Activated CD4-positive, alpha-beta T cell treated with anti-CD3 and anti-CD28 coated beads, Interleukin-2, amount 10 ng/mL, durations not matched to agents 24 days and 14 days (primary cell): ENCODE data around the gene SOS1. TPM values are rescaled to one million over a fixed set of nuclear protein-coding genes. Genes with fewer than 3 reads are reported as not detected.

Experiments used
- DNase-seq: peaks from one replicate; pipeline ENCODE4 v3.0.0; 2022
- H3K27ac Mint-ChIP-seq: one replicate; pipeline ENCODE4 v1.8.0; 2022; ENCODE audit warnings: mild to moderate bottlenecking, mixed read lengths
- H3K27me3 Mint-ChIP-seq: one replicate; pipeline ENCODE4 v1.8.0; 2022; ENCODE audit warnings: mixed read lengths
- H3K36me3 Mint-ChIP-seq: one replicate; pipeline ENCODE4 v1.8.0; 2022; ENCODE audit warnings: low read depth, mild to moderate bottlenecking, mixed read lengths
- H3K4me1 Mint-ChIP-seq: one replicate; pipeline ENCODE4 v1.8.0; 2021; ENCODE audit warnings: mixed read lengths
- H3K4me3 Mint-ChIP-seq: one replicate; pipeline ENCODE4 v1.8.0; 2022; ENCODE audit warnings: mild to moderate bottlenecking, moderate library complexity, mixed read lengths
- H3K9me3 Mint-ChIP-seq: one replicate; pipeline ENCODE4 v1.8.0; 2021; ENCODE audit warnings: mixed read lengths
- intact Hi-C: fragments of 100-400 bp; cut with micrococcal nuclease; formaldehyde crosslinking; loops from one replicate; pipeline ENCODE4 v1.15.1; 2023
- total RNA-seq: library from RNA; stranded (reverse); gene quantifications from 2 replicates; pipeline ENCODE4 v1.2.3, GENCODE V29; 2022

The SOS1 gene
- total RNA-seq, 1 donor from 2014 or later, result 74.5 TPM

DNA sequence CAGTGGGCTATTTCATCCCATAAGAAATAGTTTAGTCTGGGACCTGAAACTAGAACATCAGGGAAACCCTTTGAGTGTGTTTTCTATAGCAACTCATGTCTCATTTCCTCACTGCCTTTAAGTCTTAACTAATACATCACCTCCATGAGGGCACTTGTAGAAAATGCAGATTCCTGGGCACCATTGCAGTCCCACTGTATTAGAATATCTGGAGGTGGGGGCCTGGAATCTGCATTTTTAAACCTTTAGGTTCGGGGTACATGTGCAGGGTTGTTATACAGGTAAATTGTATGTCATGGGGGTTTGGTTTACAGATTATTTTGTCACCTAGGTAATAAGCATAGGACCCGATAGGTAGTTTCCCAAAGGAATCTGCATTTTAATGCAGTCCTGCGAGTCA, 143.8 kb downstream of the SOS1 start:
- Mint-ChIP-seq H3K36me3 (peaks cover 4% of the 10 kb centered on the region), H3K27me3 (no peaks in the 10 kb centered on the region), H3K27ac (no peak overlapping the region), H3K9me3 (no peaks in the 10 kb centered on the region), H3K4me3 (no peak overlapping the region), H3K4me1 (no peaks in the 10 kb centered on the region)
- no peak for DNase-seq
- intact Hi-C loops, result no loop called here

GRCh38 chr2:38975042-38975441, 145.8 kb downstream of the SOS1 start:
- Mint-ChIP-seq H3K27me3 (no peaks in the 10 kb centered on the region), H3K4me1 (no peaks in the 10 kb centered on the region), H3K9me3 (no peaks in the 10 kb centered on the region), H3K36me3 (peaks cover 4% of the 10 kb centered on the region), H3K4me3 (no peak overlapping the region), H3K27ac (no peak overlapping the region)
- no peak for DNase-seq
- intact Hi-C loops, result no loop called here

- H3K27me3 Mint-ChIP-seq, result no peaks in the 10 kb centered on the region
- no peaks in the 10 kb centered on the region for H3K4me1 Mint-ChIP-seq
- no peak for DNase-seq
- H3K27ac Mint-ChIP-seq, result no peak overlapping the region
- H3K36me3 Mint-ChIP-seq, result no peaks in the 10 kb centered on the region
- H3K9me3 Mint-ChIP-seq, result no peaks in the 10 kb centered on the region
- intact Hi-C loops, result no loop called here
- H3K4me3 Mint-ChIP-seq, result no peak overlapping the region
Measured at GRCh38 chr2:38973266-38973665, 147.6 kb downstream of the SOS1 start.

GRCh38 chr2:38971377-38971776, 149.5 kb downstream of the SOS1 start:
- H3K36me3 Mint-ChIP-seq, result no peaks in the 10 kb centered on the region
- peaks cover 2% of the 10 kb centered on the region for H3K27me3 Mint-ChIP-seq
- H3K27ac Mint-ChIP-seq, result no peak overlapping the region
- H3K9me3 Mint-ChIP-seq, result no peaks in the 10 kb centered on the region
- H3K4me1 Mint-ChIP-seq, result no peaks in the 10 kb centered on the region
- no peak for DNase-seq
- intact Hi-C loops, result no loop called here
- no peak overlapping the region for H3K4me3 Mint-ChIP-seq

DNA sequence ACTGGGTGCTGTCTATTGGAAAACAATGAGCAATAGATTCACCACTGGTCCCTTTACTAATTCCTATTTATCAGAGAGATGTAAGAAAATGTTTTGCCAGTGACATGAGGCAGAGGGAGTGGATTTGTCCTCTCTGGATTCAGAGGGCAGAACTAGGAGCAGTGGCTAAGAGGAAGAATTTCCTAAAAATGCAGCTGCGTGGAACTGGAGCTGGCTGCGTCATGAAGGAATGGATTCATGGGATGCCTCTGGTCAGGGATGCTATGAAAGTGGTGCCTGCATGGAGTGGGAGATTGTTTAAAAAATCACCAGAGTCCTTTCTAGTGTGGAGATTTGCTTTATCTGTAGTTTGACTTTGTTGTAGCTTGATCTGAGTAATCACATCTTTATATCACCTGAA, 152.8 kb downstream of the SOS1 start:
- Mint-ChIP-seq H3K4me1 (no peaks in the 10 kb centered on the region), H3K9me3 (no peaks in the 10 kb centered on the region), H3K36me3 (no peaks in the 10 kb centered on the region), H3K27ac (no peak overlapping the region), H3K4me3 (no peak overlapping the region), H3K27me3 (peaks cover 3% of the 10 kb centered on the region)
- DNase-seq, result no peak
- intact Hi-C loops, result no loop called here

GRCh38 chr2:38966678-38967077, 154.2 kb downstream of the SOS1 start:
- Mint-ChIP-seq H3K36me3 (no peaks in the 10 kb centered on the region), H3K4me1 (no peaks in the 10 kb centered on the region), H3K4me3 (no peak overlapping the region), H3K27ac (no peak overlapping the region), H3K27me3 (peaks cover 13% of the 10 kb centered on the region), H3K9me3 (no peaks in the 10 kb centered on the region)
- DNase-seq, result no peak
- intact Hi-C loops, result no loop called here

GRCh38 chr2:38966006-38966405, 154.8 kb downstream of the SOS1 start:
- H3K4me1 Mint-ChIP-seq, result peaks cover under 1% of the 10 kb centered on the region
- no peak overlapping the region for H3K4me3 Mint-ChIP-seq
- peaks cover 19% of the 10 kb centered on the region for H3K27me3 Mint-ChIP-seq
- DNase-seq, result no peak
- no peak overlapping the region for H3K27ac Mint-ChIP-seq
- H3K9me3 Mint-ChIP-seq, result no peaks in the 10 kb centered on the region
- no peaks in the 10 kb centered on the region for H3K36me3 Mint-ChIP-seq
- intact Hi-C loops, result no loop called here

DNA sequence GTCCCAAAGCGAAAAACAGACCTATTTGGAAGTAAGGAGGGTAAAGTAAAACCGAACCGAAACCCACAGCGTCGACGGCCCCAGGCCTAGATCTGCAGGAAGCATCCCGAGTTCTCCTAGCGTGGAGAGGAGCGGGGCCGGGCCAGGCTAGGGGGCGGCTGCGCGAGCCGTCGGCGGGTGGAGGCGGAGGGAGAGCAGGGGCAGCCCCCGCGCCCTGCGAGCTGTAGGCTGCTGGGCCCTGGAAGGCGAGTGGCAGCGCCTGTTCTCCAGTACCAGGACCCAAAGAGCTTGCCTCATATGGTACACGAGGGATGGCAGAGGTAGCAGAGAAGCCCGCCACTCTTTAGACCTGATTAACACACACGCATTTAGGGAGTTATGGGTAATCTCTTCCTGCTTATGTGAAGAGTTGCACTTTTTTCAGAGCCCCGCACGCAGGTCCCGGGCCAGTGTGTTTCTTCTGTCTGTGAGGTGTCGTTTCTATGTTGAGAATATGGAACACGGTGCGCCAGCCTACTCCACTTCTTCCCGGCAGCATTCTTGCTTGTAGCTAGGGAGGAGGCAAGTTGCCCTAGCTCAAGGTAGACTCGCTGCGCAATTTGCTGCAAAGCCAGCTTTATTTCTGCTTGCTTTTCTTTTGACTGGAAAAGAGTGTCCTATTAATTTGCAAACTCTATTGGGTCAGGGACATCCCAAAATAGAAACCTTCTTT, 160.1 kb downstream of the SOS1 start:
- peaks cover 2% of the 10 kb centered on the region for H3K4me1 Mint-ChIP-seq
- no peak for DNase-seq
- H3K9me3 Mint-ChIP-seq, result no peaks in the 10 kb centered on the region
- no peak overlapping the region for H3K4me3 Mint-ChIP-seq
- H3K36me3 Mint-ChIP-seq, result no peaks in the 10 kb centered on the region
- H3K27me3 Mint-ChIP-seq, result peaks cover 49% of the 10 kb centered on the region
- H3K27ac Mint-ChIP-seq, result no peak overlapping the region
- intact Hi-C loops, result no loop called here

GRCh38 chr2:38959938-38960608, 160.8 kb downstream of the SOS1 start:
- Mint-ChIP-seq H3K9me3 (no peaks in the 10 kb centered on the region), H3K4me3 (peak overlapping the region; percentile 69), H3K4me1 (peaks cover 2% of the 10 kb centered on the region), H3K36me3 (no peaks in the 10 kb centered on the region), H3K27me3 (peaks cover 50% of the 10 kb centered on the region), H3K27ac (no peak overlapping the region)
- intact Hi-C loops, result no loop called here
- DNase-seq, result peak; percentile 91

GRCh38 chr2:38959466-38959865, 161.4 kb downstream of the SOS1 start:
- Mint-ChIP-seq H3K36me3 (no peaks in the 10 kb centered on the region), H3K27me3 (peaks cover 53% of the 10 kb centered on the region), H3K27ac (no peak overlapping the region), H3K4me1 (peaks cover 2% of the 10 kb centered on the region), H3K9me3 (no peaks in the 10 kb centered on the region), H3K4me3 (peak overlapping the region; percentile 46)
- intact Hi-C loops, result no loop called here
- DNase-seq, result no peak

DNA sequence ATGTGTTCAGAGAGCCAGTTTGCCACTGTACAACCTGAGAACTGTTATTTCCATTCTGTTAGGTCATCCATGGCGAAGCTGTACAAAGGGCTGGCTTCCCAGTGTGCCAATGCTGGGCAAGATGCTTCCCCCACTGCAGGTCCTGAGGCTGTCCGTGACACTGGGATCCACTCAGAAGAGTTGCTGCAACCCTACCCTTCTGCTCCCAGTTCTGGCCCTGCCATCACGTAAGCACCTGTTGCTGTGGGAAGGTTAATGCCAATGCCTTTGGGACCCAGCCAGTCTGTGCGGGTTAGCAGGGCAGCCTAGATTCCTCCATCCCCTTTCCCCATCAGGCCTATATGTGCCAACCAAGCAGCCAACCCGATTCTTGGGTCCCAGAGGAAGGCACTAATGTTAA, 162.9 kb downstream of the SOS1 start:
- no peaks in the 10 kb centered on the region for H3K36me3 Mint-ChIP-seq
- H3K27me3 Mint-ChIP-seq, result peaks cover 66% of the 10 kb centered on the region
- intact Hi-C loops, result no loop called here
- no peak overlapping the region for H3K27ac Mint-ChIP-seq
- no peak for DNase-seq
- H3K9me3 Mint-ChIP-seq, result no peaks in the 10 kb centered on the region
- no peak overlapping the region for H3K4me3 Mint-ChIP-seq
- peaks cover 2% of the 10 kb centered on the region for H3K4me1 Mint-ChIP-seq

GRCh38 chr2:38951766-38952165, 169.1 kb downstream of the SOS1 start:
- Mint-ChIP-seq H3K4me3 (no peak overlapping the region), H3K27me3 (peaks cover 35% of the 10 kb centered on the region), H3K36me3 (no peaks in the 10 kb centered on the region), H3K4me1 (peaks cover 1% of the 10 kb centered on the region), H3K27ac (no peak overlapping the region), H3K9me3 (no peaks in the 10 kb centered on the region)
- intact Hi-C loops, result no loop called here
- DNase-seq, result no peak

- H3K27me3 Mint-ChIP-seq, result peaks cover 23% of the 10 kb centered on the region
- H3K9me3 Mint-ChIP-seq, result no peaks in the 10 kb centered on the region
- DNase-seq, result no peak
- H3K27ac Mint-ChIP-seq, result no peak overlapping the region
- no peaks in the 10 kb centered on the region for H3K36me3 Mint-ChIP-seq
- intact Hi-C loops, result loop anchor here (5.0 kb wide), 2 partner anchors 108 to 173 kb away; partner anchors contain the start of gene SOS1
- H3K4me3 Mint-ChIP-seq, result no peak overlapping the region
- peaks cover 6% of the 10 kb centered on the region for H3K4me1 Mint-ChIP-seq
Measured at GRCh38 chr2:38948995-38949394, 171.9 kb downstream of the SOS1 start.

DNA sequence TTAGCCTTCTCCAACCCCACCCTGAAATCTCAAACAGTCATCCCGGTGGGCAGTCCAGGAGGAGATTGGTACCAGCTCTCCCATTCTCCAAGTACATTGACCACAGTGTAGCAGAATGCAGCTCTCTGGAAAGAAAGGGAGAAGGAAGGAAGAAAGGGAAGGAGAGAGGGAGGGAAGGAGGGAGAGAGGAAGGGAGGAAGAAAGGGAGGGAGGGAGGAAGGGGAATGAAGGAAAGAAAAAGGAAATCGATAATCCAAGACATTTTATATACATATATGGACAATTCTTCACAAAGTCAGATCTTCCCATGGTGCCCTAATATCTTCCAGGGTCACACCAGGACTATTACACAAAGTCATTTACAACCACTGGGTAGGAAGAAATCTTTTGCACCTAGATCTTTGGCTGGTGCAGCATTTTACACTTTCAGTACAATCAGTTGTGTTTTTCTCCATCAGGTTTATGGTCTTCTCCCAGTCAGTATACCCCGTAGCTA, 172.4 kb downstream of the SOS1 start:
- intact Hi-C loops, result loop anchor here (5.0 kb wide), 2 partner anchors 109 to 174 kb away; partner anchors contain the start of gene SOS1
- peaks cover 17% of the 10 kb centered on the region for H3K27me3 Mint-ChIP-seq

More for the DNA sequence above, 172.4 kb downstream of the SOS1 start:
- Mint-ChIP-seq H3K36me3 (no peaks in the 10 kb centered on the region), H3K27ac (no peak overlapping the region), H3K9me3 (no peaks in the 10 kb centered on the region), H3K4me3 (no peak overlapping the region), H3K4me1 (peaks cover 6% of the 10 kb centered on the region)
- DNase-seq, result no peak
